ENCODE data around the gene RNF212.

RNF212 gene

DNA sequence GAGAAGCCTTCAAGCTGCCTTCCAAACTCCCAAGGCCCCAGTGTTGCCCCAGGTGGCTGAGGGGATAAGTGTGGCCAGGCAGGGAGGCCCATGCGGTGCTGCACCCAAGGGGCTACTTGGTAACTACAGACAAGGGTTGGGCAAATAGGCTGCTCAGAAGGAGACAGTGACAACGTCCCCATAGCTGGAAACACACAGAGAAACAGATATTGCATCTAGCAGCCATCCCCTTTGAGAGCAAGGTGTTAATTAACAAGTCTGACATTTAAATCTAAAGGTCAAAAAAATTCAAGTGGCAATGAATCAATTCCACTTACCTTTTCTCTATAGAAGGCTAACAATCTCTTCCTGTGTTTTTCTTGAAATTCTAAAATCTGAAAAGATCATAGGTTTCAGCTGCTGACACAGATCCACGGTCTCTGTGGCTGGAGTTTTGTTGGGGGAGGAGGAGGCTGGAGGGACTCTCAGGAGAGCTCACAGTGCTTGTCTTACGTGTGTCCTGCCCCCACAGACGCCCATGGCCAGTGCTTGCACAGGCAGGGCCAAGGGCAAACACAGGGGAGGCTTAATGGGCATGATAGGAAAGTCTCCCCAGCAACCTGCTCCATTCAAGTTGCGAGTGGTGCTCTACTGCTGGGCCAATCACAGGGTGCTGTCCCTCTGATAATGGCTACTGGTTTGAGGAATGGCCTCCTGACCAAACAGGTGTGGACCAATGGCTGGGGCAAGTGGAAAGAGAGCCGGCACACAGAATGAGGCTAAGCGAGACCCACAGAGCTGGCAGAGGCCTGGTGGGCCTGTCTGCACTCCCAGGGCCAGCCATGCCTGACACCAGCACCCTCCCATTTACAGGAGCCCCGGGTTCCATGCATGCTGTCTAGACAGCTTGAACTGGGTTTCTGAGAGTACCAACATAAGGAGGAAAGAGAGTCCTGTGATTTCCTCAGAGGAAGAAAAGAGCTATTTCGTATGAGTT lies 22.6 kb downstream of the RNF212 start:
- DNase-seq (ENCODE audit: low read depth) = no peak

DNA sequence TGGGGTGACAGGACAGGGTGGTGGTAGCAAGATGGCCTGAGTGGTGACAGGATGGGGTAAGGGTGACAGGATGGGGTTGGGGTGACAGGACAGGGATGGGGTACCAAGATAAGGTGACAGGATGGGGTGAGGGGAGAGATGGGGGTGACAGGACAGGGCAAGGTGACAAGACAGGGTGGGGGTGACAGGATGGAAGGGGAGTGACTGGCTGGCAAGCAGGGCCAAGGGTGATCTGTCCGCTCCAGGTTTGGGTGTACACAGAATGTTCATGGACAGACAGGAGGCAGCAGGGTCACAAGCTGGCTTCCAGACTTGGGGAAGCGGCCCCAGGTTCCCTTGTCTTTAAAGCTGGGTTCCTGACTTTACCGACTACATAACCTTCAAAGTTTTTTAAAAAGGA lies 23.3 kb downstream of the RNF212 start:
- no peak for DNase-seq (ENCODE audit: low read depth)

DNA sequence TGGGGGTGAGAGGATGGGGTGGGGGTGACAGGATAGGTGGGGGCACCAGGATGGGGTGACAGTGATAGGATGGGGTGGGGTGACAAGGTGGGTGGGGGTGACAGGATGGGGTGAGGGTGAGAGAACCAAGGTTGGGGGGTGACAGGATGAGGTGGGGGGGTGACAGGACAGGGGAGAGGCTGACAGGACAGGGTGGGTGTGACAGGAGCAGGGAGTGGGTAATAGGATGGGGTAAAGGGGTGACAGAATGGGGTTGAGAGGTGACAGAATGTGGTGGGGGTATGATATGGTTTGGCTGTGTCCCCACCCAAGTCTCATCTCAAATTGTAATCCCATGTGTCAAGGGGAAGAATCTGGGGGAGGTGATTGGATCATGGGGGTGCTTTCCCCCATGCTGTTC lies 26.0 kb downstream of the RNF212 start:
- no peak for DNase-seq (ENCODE audit: low read depth)

- no peak for DNase-seq (ENCODE audit: low read depth)
Observed at GRCh38 chr4:1086011-1086410, 27.4 kb downstream of the RNF212 start.

DNA sequence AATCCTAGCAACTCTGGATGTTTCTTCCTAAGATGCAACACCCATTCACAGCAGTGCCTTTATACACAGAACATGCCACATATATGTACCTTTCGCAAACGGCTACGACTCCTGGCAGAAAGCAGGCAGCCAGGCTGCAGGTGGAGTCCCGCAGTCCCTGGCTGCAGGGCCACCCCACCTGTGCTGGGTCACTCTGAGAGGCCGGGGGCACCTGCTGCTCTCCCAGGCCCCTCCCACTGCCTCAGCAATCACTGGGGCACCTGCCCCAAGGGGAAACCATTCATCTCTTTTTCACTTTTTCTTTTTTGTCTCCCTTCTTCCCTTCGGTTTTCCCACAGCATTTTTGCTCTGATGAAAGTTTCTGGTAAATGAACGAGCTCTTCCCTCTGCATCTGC lies 28.0 kb downstream of the RNF212 start:
- DNase-seq (ENCODE audit: low read depth) = no peak

- no peak for DNase-seq (ENCODE audit: low read depth)
Observed at GRCh38 chr4:1084796-1085403, 28.5 kb downstream of the RNF212 start.

DNA sequence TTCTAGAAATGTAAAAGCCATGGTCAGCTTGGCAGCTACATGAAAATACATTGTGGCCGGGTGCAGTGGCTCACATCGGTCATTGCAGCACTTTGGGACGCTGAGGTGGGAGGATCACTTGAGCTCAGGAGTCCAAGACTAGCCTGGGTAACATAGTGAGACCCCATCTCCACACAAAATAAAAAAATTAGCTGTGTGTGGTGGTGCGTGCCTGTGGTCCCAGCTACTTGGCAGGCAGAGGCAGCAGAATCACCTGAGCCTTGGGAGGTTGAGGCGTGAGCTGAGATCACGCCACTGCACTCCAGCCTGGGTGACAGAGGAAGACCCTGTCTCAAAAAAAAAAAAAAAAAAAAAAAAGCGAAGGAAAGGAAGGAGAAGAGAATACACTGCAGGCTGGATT lies 29.0 kb downstream of the RNF212 start:
- no peak for DNase-seq (ENCODE audit: low read depth)

DNA sequence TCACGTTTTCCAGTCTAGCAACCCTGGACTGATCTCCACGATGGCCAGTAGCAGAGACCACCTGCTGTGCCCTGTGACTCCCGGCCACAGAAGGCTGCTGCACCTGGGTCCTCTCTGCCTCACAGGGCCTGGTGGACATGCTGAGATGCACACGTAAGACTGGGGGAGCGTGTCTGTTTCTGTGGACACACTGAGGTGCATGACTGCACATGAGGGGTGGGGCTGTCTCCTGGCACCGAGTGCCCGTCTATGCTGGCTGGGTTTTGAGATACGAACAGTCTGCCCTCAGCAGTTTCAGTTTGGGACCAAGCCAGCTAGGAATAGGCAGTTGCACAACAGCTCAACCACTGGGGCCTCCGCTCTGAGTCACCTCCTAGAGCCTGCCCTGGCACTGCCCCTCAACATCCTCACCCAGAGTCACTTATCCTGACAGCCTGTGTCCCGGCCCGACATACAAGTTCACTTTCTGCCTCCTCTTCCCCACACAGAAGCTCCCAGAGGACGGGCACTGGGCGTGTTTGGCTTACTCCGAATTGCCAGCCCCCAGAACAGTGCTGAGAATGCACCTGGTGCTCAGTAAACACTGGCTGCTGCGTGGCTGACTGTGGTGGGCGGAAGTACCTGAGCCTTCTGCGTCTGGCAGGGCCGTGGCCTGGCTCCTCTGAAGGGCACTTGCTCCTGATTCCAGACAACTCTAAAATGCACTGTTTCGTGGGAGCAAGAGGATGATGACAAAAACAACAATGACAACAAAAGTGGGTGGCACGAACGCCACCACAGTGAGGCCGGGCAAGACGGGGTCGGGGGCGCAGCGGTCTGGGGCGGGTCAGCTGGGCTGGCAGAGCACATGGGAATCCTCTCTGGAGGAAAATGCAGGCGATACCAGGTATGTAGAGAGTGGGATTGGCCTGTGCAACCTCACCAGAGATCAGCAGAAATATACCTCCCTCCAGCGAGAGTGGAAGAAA lies 30.9 kb downstream of the RNF212 start:
- no peak for DNase-seq (ENCODE audit: low read depth)

DNA sequence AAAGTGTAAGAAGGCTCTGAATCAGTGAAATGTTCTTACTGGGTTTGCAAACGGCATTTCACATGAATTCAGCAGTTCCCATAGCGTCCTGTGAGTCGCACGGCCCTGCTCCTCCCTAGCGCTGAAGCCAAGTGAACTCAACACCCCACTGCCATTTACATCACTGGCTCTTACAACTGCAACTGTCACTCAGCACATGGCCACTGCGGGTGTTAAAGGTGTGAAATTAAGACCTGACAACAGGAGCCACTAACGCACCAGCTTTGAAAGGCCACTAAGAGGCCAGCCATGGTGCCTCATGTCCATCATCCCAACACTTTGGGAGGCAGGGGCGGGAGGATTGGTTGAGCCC lies 31.7 kb downstream of the RNF212 start:
- DNase-seq (ENCODE audit: low read depth) = no peak

DNA sequence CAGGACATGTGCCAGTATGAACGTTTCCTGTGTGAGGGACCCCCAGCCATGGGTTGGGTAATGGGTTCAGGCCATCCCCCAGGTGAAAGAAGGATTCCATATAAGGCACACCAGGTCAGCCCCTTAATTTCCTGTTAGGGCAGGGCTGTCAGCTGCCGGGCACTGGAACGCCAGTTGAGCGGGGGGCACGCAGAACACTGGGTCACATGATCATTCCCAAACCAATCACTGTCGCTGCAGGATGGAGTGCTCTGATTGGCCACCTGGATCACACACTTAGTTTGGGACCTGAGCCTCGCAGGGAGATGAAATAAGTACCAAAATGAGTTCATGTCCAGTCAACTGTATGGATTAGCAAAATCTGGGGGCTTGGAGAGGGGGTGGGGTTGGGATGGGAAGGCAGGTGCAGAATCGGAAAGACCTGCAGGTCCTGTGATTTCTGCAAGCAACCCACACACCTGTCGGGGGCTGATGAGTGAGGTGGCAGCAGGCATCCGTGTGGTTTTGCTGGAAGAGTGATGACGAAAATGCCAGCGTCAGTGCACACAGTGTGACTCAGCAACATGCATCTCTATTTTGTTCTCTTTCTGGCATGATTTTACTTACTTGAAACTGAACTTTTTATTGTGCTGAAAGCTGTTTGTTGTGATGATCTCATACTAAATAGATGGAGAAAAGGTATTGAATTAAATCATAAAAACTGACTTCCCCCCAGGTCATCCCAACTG lies 32.2 kb downstream of the RNF212 start:
- no peak for DNase-seq (ENCODE audit: low read depth)

GRCh38 chr4:1080432-1080831 lies 32.9 kb downstream of the RNF212 start:
- no peak for DNase-seq (ENCODE audit: low read depth)

- DNase-seq (ENCODE audit: low read depth) = no peak
Observed at GRCh38 chr4:1079711-1080265, 33.6 kb downstream of the RNF212 start.

- no peak for DNase-seq (ENCODE audit: low read depth)
Observed at GRCh38 chr4:1078490-1078889, 34.9 kb downstream of the RNF212 start.

GRCh38 chr4:1077711-1078477 lies 35.5 kb downstream of the RNF212 start:
- DNase-seq (ENCODE audit: low read depth) = no peak

DNA sequence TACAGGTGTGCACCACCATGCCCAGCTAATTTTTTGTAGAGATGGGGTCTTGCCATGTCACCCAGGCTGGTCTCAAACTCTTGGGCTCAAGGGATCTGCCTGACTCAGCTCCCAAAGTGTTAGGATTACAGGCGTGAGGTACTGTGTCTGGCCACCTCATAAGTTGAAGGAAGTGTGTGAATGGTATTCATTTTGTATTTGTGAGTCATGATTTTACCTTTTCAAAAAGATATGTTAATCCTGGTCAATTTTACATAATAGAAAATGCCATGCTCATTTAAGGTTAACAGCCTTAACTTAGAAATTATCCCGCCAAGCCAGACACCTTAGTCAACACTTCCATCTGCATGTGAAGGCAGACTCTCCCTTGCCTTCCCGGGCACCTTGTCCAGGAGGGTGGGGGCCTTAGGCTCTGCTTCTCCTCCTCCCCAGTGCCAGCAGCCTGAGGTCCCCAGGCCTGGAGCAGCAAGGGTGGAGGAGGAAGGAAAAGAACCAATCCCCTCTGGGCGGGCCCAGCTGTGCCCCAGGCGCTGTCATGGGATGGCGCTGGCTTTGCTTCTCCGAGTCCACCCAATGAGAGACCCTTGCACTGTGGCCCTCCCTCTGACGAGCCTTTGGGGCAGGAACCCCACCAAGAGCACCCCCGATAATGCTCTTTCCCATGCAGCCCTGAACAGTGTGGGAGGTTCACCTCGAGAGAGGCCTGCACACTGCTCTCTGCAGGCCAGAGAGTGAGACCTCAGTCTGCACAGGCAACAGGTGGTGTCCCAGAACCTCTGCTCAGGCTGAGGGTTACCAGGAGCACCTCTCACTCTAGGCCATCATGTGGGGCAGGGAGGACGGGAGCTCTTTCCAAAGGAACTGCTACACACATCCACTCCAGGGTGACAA lies 37.3 kb downstream of the RNF212 start:
- DNase-seq (ENCODE audit: low read depth) = no peak

- DNase-seq (ENCODE audit: low read depth) = no peak
Observed at GRCh38 chr4:1075225-1075624, 38.1 kb downstream of the RNF212 start.

DNA sequence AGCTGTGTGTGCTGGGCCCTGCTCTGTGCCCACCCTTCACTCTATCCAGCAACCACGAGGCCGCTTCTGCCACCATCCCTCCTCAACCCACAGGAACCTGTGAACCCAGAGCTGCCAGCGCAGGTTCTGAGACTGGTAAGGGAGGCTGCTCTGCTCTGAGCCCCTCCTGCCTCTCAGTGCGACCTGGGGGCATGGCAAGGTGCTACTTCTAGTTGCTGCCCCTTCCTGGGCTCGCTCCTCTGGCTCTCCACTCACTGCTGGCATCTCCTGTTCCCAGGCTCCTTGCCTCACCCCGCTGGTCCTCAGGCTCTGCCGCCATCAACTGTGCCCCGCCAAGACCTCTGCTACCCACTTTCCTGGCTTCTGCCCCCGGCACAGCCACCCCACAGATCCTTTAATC lies 39.3 kb downstream of the RNF212 start:
- DNase-seq (ENCODE audit: low read depth) = no peak

- DNase-seq (ENCODE audit: low read depth) = peak; percentile 12
Observed at GRCh38 chr4:1072830-1073446, 40.4 kb downstream of the RNF212 start.

- no peak for DNase-seq (ENCODE audit: low read depth)
Observed at GRCh38 chr4:1069394-1069793, 44.0 kb downstream of the RNF212 start.
